GM23338 (cell line): ENCODE results near the gene SLC25A30. TPM values are rescaled to one million over a fixed set of nuclear protein-coding genes. Genes with fewer than 3 reads are reported as not detected.

Source experiments
- ATAC-seq: fragments of 200-7000 bp; cut with Tn5 transposase; 3 replicates; pipeline ENCODE4 v1.9.1; 2020
- DNase-seq: peaks from one replicate; pipeline ENCODE4 v3.0.0-alpha.2; 2015; ENCODE audit warnings: low spot score
- H2AFZ ChIP-seq: fragments of 200-600 bp; sonication (generic); 2 replicates; pipeline ENCODE4 v1.8.0; 2016; ENCODE audit warnings: antibody characterized with exemption, mild to moderate bottlenecking, moderate library complexity
- H3F3A ChIP-seq: fragments of 200-600 bp; sonication (generic); replicated peaks from 2 replicates; pipeline ENCODE4 v1.8.0; 2017; ENCODE audit warnings: antibody characterized with exemption, mixed run types, low read depth
- H3K27ac ChIP-seq: fragments of 200-600 bp; sonication (generic); 2 replicates; pipeline ENCODE4 v1.6.1; 2016; ENCODE audit warnings: low read depth
- H3K27me3 ChIP-seq: fragments of 200-600 bp; sonication (generic); 2 replicates; pipeline ENCODE4 v1.8.0; 2016; ENCODE audit warnings: mild to moderate bottlenecking, mixed run types, moderate library complexity; ENCODE audit not compliant: insufficient read depth
- H3K36me3 ChIP-seq: fragments of 200-600 bp; sonication (generic); 2 replicates; pipeline ENCODE4 v1.8.0; 2016; ENCODE audit warnings: mild to moderate bottlenecking; ENCODE audit not compliant: insufficient read depth
- H3K4me1 ChIP-seq: fragments of 200-600 bp; sonication (generic); 2 replicates; pipeline ENCODE4 v1.8.0; 2016; ENCODE audit warnings: mild to moderate bottlenecking, moderate library complexity; ENCODE audit not compliant: insufficient read depth
- H3K4me2 ChIP-seq: fragments of 200-600 bp; sonication (generic); 2 replicates; pipeline ENCODE4 v1.7.1; 2017; ENCODE audit warnings: mixed run types
- H3K4me3 ChIP-seq: fragments of 200-600 bp; sonication (generic); 2 replicates; pipeline ENCODE4 v1.6.1; 2016; ENCODE audit warnings: mixed run types
- H3K79me2 ChIP-seq: fragments of 200-600 bp; sonication (generic); replicated peaks from 2 replicates; pipeline ENCODE4 v1.8.0; 2017; ENCODE audit warnings: mild to moderate bottlenecking; ENCODE audit not compliant: insufficient read depth
- H3K9me2 ChIP-seq: fragments of 200-600 bp; sonication (generic); 2 replicates; pipeline ENCODE4 v1.8.0; 2017; ENCODE audit not compliant: insufficient read depth
- H4K20me1 ChIP-seq: fragments of 200-600 bp; sonication (generic); replicated peaks from 2 replicates; pipeline ENCODE4 v1.8.0; 2017; ENCODE audit warnings: mild to moderate bottlenecking; ENCODE audit not compliant: insufficient read depth
- H3K27ac Mint-ChIP-seq: 2 replicates; pipeline ENCODE4 v1.8.0; 2020; ENCODE audit warnings: inconsistent platforms, mild to moderate bottlenecking, moderate library complexity, mixed read lengths
- H3K27me3 Mint-ChIP-seq: 3 replicates; pipeline ENCODE4 v1.8.0; 2022; ENCODE audit warnings: low read depth, mild to moderate bottlenecking, moderate library complexity, mixed read lengths, inconsistent platforms; ENCODE audit not compliant: insufficient read depth, poor library complexity
- H3K36me3 Mint-ChIP-seq: 3 replicates; pipeline ENCODE4 v1.8.0; 2021; ENCODE audit warnings: low read depth, mild to moderate bottlenecking, inconsistent platforms, moderate library complexity, mixed read lengths
- H3K4me1 Mint-ChIP-seq: 3 replicates; pipeline ENCODE4 v1.8.0; 2020; ENCODE audit warnings: mild to moderate bottlenecking, inconsistent platforms, mixed read lengths
- H3K4me3 Mint-ChIP-seq: 3 replicates; pipeline ENCODE4 v1.8.0; 2021; ENCODE audit warnings: moderate library complexity, mild to moderate bottlenecking, inconsistent platforms, mixed read lengths
- H3K9me3 Mint-ChIP-seq: 3 replicates; pipeline ENCODE4 v1.8.0; 2020; ENCODE audit warnings: moderate library complexity, mild to moderate bottlenecking, inconsistent platforms, mixed read lengths
- CREB1 ChIP-seq: fragments of 250-450 bp; sonication (Bioruptor Pico); IDR thresholded peaks from 2 replicates; pipeline ENCODE4 v1.5.0; 2020; ENCODE audit warnings: low read depth, mild to moderate bottlenecking, moderate library complexity
- CTCF ChIP-seq, 2 experiments: fragments of 200-600 bp in 1 of 2; sonication (generic) in 1 of 2; conservative IDR thresholded peaks; 2 replicates each; pipeline versions ENCODE4 v1.5.1 to v1.6.1; 2016 to 2017; ENCODE audit warnings: antibody characterized with exemption in 2 of 2, low read depth in 2 of 2, mild to moderate bottlenecking in 2 of 2, moderate library complexity in 1 of 2
- ETS1 ChIP-seq: IDR thresholded peaks from 2 replicates; pipeline ENCODE4 v1.6.1; 2016; ENCODE audit warnings: antibody characterized with exemption
- EZH2 ChIP-seq: fragments of 200-600 bp; sonication (generic); IDR thresholded peaks from one replicate; pipeline ENCODE4 v1.8.0; 2017; ENCODE audit warnings: antibody characterized with exemption, mild to moderate bottlenecking, low read depth; ENCODE audit not compliant: unreplicated experiment
- EZH2phosphoT487 ChIP-seq: fragments of 200-600 bp; sonication (generic); IDR thresholded peaks from one replicate; pipeline ENCODE4 v1.8.1; 2018; ENCODE audit warnings: antibody characterized with exemption; ENCODE audit not compliant: unreplicated experiment
- NANOG ChIP-seq: IDR thresholded peaks from 2 replicates; pipeline ENCODE4 v1.6.1; 2016; ENCODE audit warnings: antibody characterized with exemption, borderline replicate concordance
- POLR2AphosphoS5 ChIP-seq: IDR thresholded peaks from 2 replicates; pipeline ENCODE4 v1.6.1; 2016; ENCODE audit warnings: antibody characterized with exemption, low read depth
- STAT1 ChIP-seq: IDR thresholded peaks from one replicate; pipeline ENCODE4 v1.6.1; 2016; ENCODE audit warnings: antibody characterized with exemption; ENCODE audit not compliant: unreplicated experiment
- ZNF114 ChIP-seq: fragments of 250-450 bp; sonication (Bioruptor Pico); IDR thresholded peaks from 2 replicates; pipeline ENCODE4 v1.5.0; 2020; ENCODE audit warnings: mild to moderate bottlenecking, moderate library complexity
- ZNF462 ChIP-seq: fragments of 250-450 bp; sonication (Bioruptor Pico); IDR thresholded peaks from 2 replicates; pipeline ENCODE4 v1.5.0; 2020; ENCODE audit warnings: mild to moderate bottlenecking, moderate library complexity
- polyA plus RNA-seq: library from polyadenylated mRNA; unstranded; fragments of >200 nt; fragmentation: Nextera tagmentation; extraction: Ambion mirVana; gene quantifications from 2 replicates; pipeline ENCODE4 v1.2.1, GENCODE V29; 2016
- total RNA-seq: library from RNA; depleted of rRNA; stranded (reverse); fragments of >200 nt; shearing (Covaris generic); gene quantifications from 2 replicates; pipeline ENCODE4 v1.2.3, GENCODE V29; 2014

Gene SLC25A30
- total and polyA plus RNA-seq, 2 experiments from 2014 or later = 2.0 to 7.5 TPM

- peaks cover 11% of the 10 kb centered on the region for H3K27me3 Mint-ChIP-seq
- H3K36me3 Mint-ChIP-seq = no peaks in the 10 kb centered on the region
- Histone ChIP-seq H3K36me3 (no peaks in the 10 kb centered on the region), H2AFZ (no peak overlapping the region), H3K4me2 (no peak overlapping the region), H3K4me1 (no peaks in the 10 kb centered on the region), H3F3A (0 out of 2 replicates have a peak, but pooled peaks cover 8% of the 10 kb centered on the region), H4K20me1 (peaks cover 6% of the 10 kb centered on the region; the same call in 1 of the 2 replicates), H3K27ac (no peak overlapping the region), H3K27me3 (peaks cover 11% of the 10 kb centered on the region), H3K79me2 (0 out of 2 replicates have a peak, but pooled peaks cover 4% of the 10 kb centered on the region), H3K4me3 (no peak overlapping the region), H3K9me2 (no peaks in the 10 kb centered on the region)
- H3K9me3 Mint-ChIP-seq = no peaks in the 10 kb centered on the region
- ATAC-seq = no peak
- TF ChIP-seq ZNF462 (no peak), NANOG (no peak), CREB1 (no peak), EZH2 (no peak), ETS1 (no peak), ZNF114 (CRISPR knock-in tag) (no peak), EZH2phosphoT487 (no peak), STAT1 (no peak), POLR2AphosphoS5 (no peak), CTCF (conservative IDR thresholded peaks at IDR 0.05; ENCODE audit: low read depth in 2 of 2) (no peak)
- H3K4me3 Mint-ChIP-seq = no peak overlapping the region
- no peak for DNase-seq
- H3K27ac Mint-ChIP-seq = no peak overlapping the region
- H3K4me1 Mint-ChIP-seq = peaks cover 8% of the 10 kb centered on the region; the same call in 1 of the 3 replicates
Observed at GRCh38 chr13:45413826-45414307, 4.3 kb downstream of the SLC25A30 start.
